GM12878 (cell line): Measurements from ENCODE around the gene ZDHHC1. TPM values are rescaled to one million over a fixed set of nuclear protein-coding genes. Genes with fewer than 3 reads are reported as not detected.

Source experiments
- ATAC-seq: fragments of 200-7000 bp; cut with Tn5 transposase; 3 replicates; pipeline ENCODE4 v1.9.1; 2020; ENCODE audit warnings: mild to moderate bottlenecking, moderate library complexity
- BruUV-seq: library from RNA; stranded (reverse); fragments of 400-500 nt; replicated peaks from 2 replicates; lab custom pipeline; 2021; lab: Mats Ljungman, UMichigan
- CTCF ChIA-PET: fragments of 300-600 bp; sonication (Branson Sonifier 250); formaldehyde crosslinking; extraction: SDS; loops from one replicate; lab custom pipeline; 2021; ENCODE audit warnings: inconsistent platforms; lab: Yijun Ruan, JAX
- POLR2A ChIA-PET: fragments of 350-600 bp; formaldehyde crosslinking; extraction: SDS; loops from one replicate; lab custom pipeline; 2021; ENCODE audit warnings: inconsistent platforms; lab: Charles Lee
- RAD21 ChIA-PET: fragments of 300-600 bp; sonication (Branson Sonifier 250); formaldehyde crosslinking; loops from one replicate; lab custom pipeline; 2023; ENCODE audit warnings: antibody characterized with exemption; ENCODE audit not compliant: unreplicated experiment; lab: Charles Lee
- SMC1A ChIA-PET: fragments of 300-600 bp; sonication (Branson Sonifier 250); formaldehyde crosslinking; loops from one replicate; lab custom pipeline; 2023; ENCODE audit not compliant: unreplicated experiment, uncharacterized antibody; lab: Charles Lee
- DNase-seq: peaks from one replicate; pipeline ENCODE4 v3.0.0-alpha.2; 2011; ENCODE audit warnings: low read depth, low spot score
- FAIRE-seq: peaks from 3 replicates; lab custom pipeline; 2011; peaks lifted over from hg19 to GRCh38; lab: Jason Lieb, UNC
- H2AFZ ChIP-seq: 2 replicates; pipeline ENCODE4 v1.6.0; 2011; ENCODE audit warnings: low read depth, low read length, control low read depth; ENCODE audit not compliant: control insufficient read depth
- H3K27ac ChIP-seq: 2 replicates; pipeline ENCODE4 v1.5.1; 2011; ENCODE audit warnings: control low read depth; ENCODE audit not compliant: control insufficient read depth, insufficient read depth
- H3K27me3 ChIP-seq, 2 experiments: replicated peaks in 1 of 2; 2 replicates each; pipeline versions ENCODE4 v1.6.0 to v1.6.1; 2011; ENCODE audit warnings: low read length in 1 of 2; ENCODE audit not compliant: control insufficient read depth in 2 of 2, insufficient read depth in 2 of 2
- H3K36me3 ChIP-seq, 2 experiments: 2 replicates each; pipeline ENCODE4 v1.5.1; 2011; ENCODE audit warnings: low read length in 1 of 2; ENCODE audit not compliant: control insufficient read depth in 2 of 2, insufficient read depth in 2 of 2
- H3K4me1 ChIP-seq: 2 replicates; pipeline ENCODE4 v1.6.1; 2011; ENCODE audit warnings: mild to moderate bottlenecking, low read length, moderate library complexity, mixed read lengths; ENCODE audit not compliant: control insufficient read depth, insufficient read depth
- H3K4me2 ChIP-seq: 2 replicates; pipeline ENCODE4 v1.6.0; 2011; ENCODE audit warnings: control low read depth; ENCODE audit not compliant: control insufficient read depth, insufficient read depth
- H3K4me3 ChIP-seq: fragments of 200-600 bp; sonication (generic); 2 replicates; pipeline ENCODE4 v1.5.1; 2016
- H3K79me2 ChIP-seq: 2 replicates; pipeline ENCODE4 v1.6.0; 2011; ENCODE audit warnings: low read length; ENCODE audit not compliant: control insufficient read depth, insufficient read depth
- H3K9ac ChIP-seq: 2 replicates; pipeline ENCODE4 v1.8.0; 2011; ENCODE audit warnings: low read length, control low read depth, mixed read lengths; ENCODE audit not compliant: control insufficient read depth, insufficient read depth
- H3K9me3 ChIP-seq: replicated peaks from 3 replicates; pipeline ENCODE4 v1.5.1; 2011; ENCODE audit warnings: mild to moderate bottlenecking, low read length; ENCODE audit not compliant: control insufficient read depth, insufficient read depth
- H4K20me1 ChIP-seq: 2 replicates; pipeline ENCODE4 v1.6.0; 2011; ENCODE audit not compliant: control insufficient read depth, insufficient read depth
- CREM ChIP-seq: IDR thresholded peaks from 2 replicates; pipeline ENCODE4 v1.6.1; 2014; ENCODE audit warnings: antibody characterized with exemption, low read depth
- EGR1 ChIP-seq, 2 experiments: IDR thresholded peaks; 1 replicate in 1 of 2; 2 replicates in 1 of 2; pipeline ENCODE4 v1.6.1; 2011 to 2012; ENCODE audit warnings: low read depth in 2 of 2, low read length in 2 of 2, borderline replicate concordance in 1 of 2, mild to moderate bottlenecking in 1 of 2, moderate library complexity in 1 of 2
- MEF2B ChIP-seq: fragments of 450-650 bp; IDR thresholded peaks from 2 replicates; pipeline ENCODE4 v1.6.1; 2018; ENCODE audit warnings: mild to moderate bottlenecking, moderate library complexity; ENCODE audit not compliant: partially characterized antibody, poor library complexity, severe bottlenecking
- MTA2 ChIP-seq: fragments of 450-650 bp; IDR thresholded peaks from 2 replicates; pipeline ENCODE4 v1.6.1; 2016; ENCODE audit warnings: low read depth, mild to moderate bottlenecking, moderate library complexity
- RB1 ChIP-seq: fragments of 450-650 bp; formaldehyde crosslinking; IDR thresholded peaks from 2 replicates; pipeline ENCODE4 v1.6.1; 2017; ENCODE audit warnings: mild to moderate bottlenecking, borderline replicate concordance
- SMC3 ChIP-seq: IDR thresholded peaks from 2 replicates; pipeline ENCODE4 v1.6.1; 2011; ENCODE audit warnings: low read length, improper control_type of control experiment, borderline replicate concordance
- ZNF207 ChIP-seq: fragments of 450-650 bp; IDR thresholded peaks from 2 replicates; pipeline ENCODE4 v1.6.1; 2014; ENCODE audit warnings: antibody characterized with exemption, mild to moderate bottlenecking, borderline replicate concordance
- WGBS: methylation state at CpG from one replicate; pipeline ENCODE4 v1.1.6; 2016; ENCODE audit warnings: low lambda C conversion rate; ENCODE audit not compliant: insufficient replicate concordance, insufficient coverage; ENCODE audit errors: missing lambda C conversion rate; 5-methylcytosine and 5-hydroxymethylcytosine counted together
- in situ Hi-C: fragments of 300-500 bp; cut with MboI; formaldehyde crosslinking; loops from 9 replicates; pipeline ENCODE4 v1.14.3; 2018; ENCODE audit warnings: mixed read lengths
- intact Hi-C: fragments of 100-400 bp; cut with micrococcal nuclease; formaldehyde crosslinking; loops from one replicate; pipeline ENCODE4 v1.14.2; 2022; ENCODE audit not compliant: unreplicated experiment
- polyA plus RNA-seq, 11 experiments: library from polyadenylated mRNA; depleted of rRNA in 4 of 11; unstranded in 6 of 11; stranded (reverse) in 5 of 11; fragments of >200 nt; fragmentation: Nextera tagmentation in 4 of 11; fragmentation: Illumina TruSeq in 1 of 11; extraction: Ambion mirVana in 4 of 11; extraction: Trizol in 1 of 11; gene quantifications; 1 replicate in 1 of 11; 2 replicates in 10 of 11; pipeline versions ENCODE4 v1.2.1 to v1.2.3, GENCODE V29; 2011 to 2016; ENCODE audit warnings: inconsistent platforms in 2 of 11, missing spikeins in 2 of 11, low read depth in 1 of 11
- total RNA-seq, 4 experiments: library from RNA; depleted of rRNA in 3 of 4; stranded (reverse); fragments of >200 nt in 3 of 4; fragmentation: Illumina TruSeq in 1 of 4; extraction: Trizol in 1 of 4; gene quantifications; 2 replicates each; pipeline versions ENCODE4 v1.2.1 to v1.2.3, GENCODE V29; 2013 to 2021
- TF ChIP-seq, protein P1 (sequence below): fragments of 450-650 bp; formaldehyde crosslinking; IDR thresholded peaks from 2 replicates; pipeline ENCODE4 v1.4.0; 2022; ENCODE audit warnings: mild to moderate bottlenecking, moderate library complexity

The ZDHHC1 gene
- total and polyA plus RNA-seq, 10 of the 15 experiments (the other 5 are each of a cell fraction or from before 2014, with no cell fraction given) = 0.07 to 1.2 (median 0.66) TPM; not detected in 2

DNA sequence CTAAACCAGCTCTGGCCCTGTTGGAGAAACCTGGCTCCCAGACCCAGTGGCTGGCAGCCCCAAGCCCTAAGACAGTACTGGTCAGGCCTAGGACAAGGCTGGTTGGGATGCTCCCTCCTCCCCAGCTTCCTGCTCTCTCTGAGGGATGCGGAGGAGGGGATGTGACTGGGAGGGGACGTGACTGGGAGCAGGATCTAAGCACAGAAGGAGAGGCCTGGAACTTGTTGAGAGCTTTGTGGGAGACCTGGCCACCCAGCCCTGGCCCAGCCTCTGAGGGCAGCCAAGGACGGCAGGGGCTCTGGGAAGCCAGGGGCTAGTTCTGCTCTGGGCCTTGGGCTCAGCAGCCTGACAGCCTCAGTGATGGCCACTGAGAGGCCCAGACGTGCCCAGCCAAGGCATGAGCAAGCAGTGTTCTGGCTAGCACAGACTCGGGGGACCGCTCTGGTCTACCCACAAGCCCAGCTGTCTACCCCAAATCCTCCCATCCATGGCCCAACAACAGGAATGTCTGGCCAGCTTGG is 41.9 kb upstream of the ZDHHC1 start (continued):
- TF ChIP-seq RB1 = no peak
- TF ChIP-seq MEF2B = no peak
- no peak for TF ChIP-seq SMC3
- no peak for TF ChIP-seq EGR1 (IDR thresholded peaks at IDR 0.05; ENCODE audit: borderline replicate concordance in 1 of 2, low read depth in 2 of 2, low read length in 2 of 2)

DNA sequence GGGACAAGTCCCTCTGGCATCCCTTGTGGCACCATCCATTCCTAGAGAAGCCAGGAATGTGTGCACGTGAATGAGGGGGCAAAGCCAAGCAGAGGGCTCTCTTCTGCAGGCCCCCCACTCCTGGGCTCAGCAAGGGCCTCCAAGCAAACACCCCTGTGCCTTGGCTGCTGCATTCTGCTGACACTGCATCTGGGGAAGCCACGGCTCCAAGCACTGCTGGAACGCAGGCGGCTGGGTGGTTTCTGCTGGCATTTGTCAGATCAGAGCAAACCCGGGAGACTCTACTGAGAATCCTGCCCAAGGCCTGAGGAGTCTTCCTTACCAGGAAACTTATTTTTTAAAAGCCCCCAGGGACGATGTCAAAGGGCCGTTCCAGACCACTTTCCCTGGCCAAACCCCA is 41.3 kb upstream of the ZDHHC1 start:
- Histone ChIP-seq H3K27ac (no peak overlapping the region), H3K79me2 (no peaks in the 10 kb centered on the region; the same call in 1 of the 2 replicates), H3K36me3 (peaks cover 9 to 12% of the 10 kb centered on the region in 2 experiments; a peak in 3 of 4 replicates), H3K9ac (no peak overlapping the region), H3K9me3 (no peaks in the 10 kb centered on the region), H3K27me3 (no peaks in the 10 kb centered on the region)
- ATAC-seq (no peak), FAIRE-seq (no peak)
- BruUV-seq = no TSS peak
- WGBS = 80% methylated on average over 7 of the region's 7 CpGs
- ChIA-PET CTCF (interaction anchor here (1.1 to 3.2 kb wide), 2 partner anchors 29 to 202 kb away, joined by 3 to 13 read pairs; partner anchors contain the start of gene ACD), POLR2A (no interaction called here), SMC1A (interaction anchor here (1.2 kb wide), 1 partner anchor 30 kb away, joined by 3 read pairs; no protein-coding TSS in a partner anchor)
- in situ Hi-C loops = no loop called here
- TF ChIP-seq, protein P1, sequence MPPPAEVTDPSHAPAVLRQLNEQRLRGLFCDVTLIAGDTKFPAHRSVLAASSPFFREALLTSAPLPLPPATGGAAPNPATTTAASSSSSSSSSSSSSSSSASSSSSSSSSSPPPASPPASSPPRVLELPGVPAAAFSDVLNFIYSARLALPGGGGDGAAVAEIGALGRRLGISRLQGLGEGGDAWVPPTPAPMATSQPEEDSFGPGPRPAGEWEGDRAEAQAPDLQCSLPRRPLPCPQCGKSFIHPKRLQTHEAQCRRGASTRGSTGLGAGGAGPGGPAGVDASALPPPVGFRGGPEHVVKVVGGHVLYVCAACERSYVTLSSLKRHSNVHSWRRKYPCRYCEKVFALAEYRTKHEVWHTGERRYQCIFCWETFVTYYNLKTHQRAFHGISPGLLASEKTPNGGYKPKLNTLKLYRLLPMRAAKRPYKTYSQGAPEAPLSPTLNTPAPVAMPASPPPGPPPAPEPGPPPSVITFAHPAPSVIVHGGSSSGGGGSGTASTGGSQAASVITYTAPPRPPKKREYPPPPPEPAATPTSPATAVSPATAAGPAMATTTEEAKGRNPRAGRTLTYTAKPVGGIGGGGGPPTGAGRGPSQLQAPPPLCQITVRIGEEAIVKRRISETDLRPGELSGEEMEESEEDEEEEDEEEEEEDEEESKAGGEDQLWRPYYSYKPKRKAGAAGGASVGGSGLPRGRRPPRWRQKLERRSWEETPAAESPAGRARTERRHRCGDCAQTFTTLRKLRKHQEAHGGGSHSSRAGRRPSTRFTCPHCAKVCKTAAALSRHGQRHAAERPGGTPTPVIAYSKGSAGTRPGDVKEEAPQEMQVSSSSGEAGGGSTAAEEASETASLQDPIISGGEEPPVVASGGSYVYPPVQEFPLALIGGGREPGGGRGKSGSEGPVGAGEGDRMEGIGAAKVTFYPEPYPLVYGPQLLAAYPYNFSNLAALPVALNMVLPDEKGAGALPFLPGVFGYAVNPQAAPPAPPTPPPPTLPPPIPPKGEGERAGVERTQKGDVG (CRISPR knock-in tag) = no peak
- TF ChIP-seq CREM = no peak
- no peak for TF ChIP-seq ZNF207
- TF ChIP-seq MTA2 = no peak
- TF ChIP-seq, all 136 proteins: peak for 0
- Histone ChIP-seq H3K4me3 (no peak overlapping the region), H2AFZ (no peak overlapping the region), H3K4me2 (no peak overlapping the region), H3K4me1 (no peaks in the 10 kb centered on the region), H4K20me1 (peaks cover 13% of the 10 kb centered on the region)
- DNase-seq = no peak
- RAD21 ChIA-PET = interaction anchor here (2.4 kb wide), 1 partner anchor 30 kb away, joined by 13 read pairs; no protein-coding TSS in a partner anchor
- intact Hi-C loops = no loop called here
